AG09309 (cell line): ENCODE measurements around the gene GATA6.

Source experiments
- DNase-seq: peaks from one replicate; pipeline ENCODE4 v3.0.0-alpha.2; 2010; ENCODE audit warnings: low read depth
- H3K4me3 ChIP-seq: 2 replicates; pipeline ENCODE4 v1.5.1; 2011; ENCODE audit warnings: mild to moderate bottlenecking, low read depth, low read length, moderate library complexity; ENCODE audit not compliant: control insufficient read depth
- TF ChIP-seq, protein P1 (sequence below): IDR thresholded peaks from 2 replicates; pipeline ENCODE4 v1.5.1; 2011; ENCODE audit warnings: mild to moderate bottlenecking, low read depth, low read length, inconsistent platforms; ENCODE audit not compliant: insufficient read depth, control insufficient read depth; ENCODE audit errors: missing control alignments

GATA6 gene

DNA sequence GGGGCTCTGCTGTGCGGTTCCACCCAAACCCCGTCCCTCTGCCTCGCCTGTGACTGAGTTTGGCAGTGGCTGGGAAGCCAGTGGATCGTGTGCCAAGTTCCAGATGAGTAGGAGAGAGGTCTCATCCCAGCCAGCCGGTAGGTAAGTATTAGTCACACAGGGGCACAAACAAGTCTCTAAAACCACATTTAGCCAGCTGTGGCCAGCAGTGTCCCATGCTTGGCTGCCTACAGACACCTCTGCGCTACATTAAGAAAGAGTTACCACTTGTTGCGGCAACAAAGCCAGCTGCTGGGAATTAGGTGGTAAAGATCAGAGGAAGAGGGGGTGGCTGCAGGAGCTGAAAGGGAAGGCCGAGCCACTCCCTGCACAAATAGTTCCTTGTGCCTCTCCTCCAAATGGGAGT lies 81.2 kb downstream of the GATA6 start:
- H3K4me3 ChIP-seq: no peak overlapping the region
- TF ChIP-seq, protein P1, sequence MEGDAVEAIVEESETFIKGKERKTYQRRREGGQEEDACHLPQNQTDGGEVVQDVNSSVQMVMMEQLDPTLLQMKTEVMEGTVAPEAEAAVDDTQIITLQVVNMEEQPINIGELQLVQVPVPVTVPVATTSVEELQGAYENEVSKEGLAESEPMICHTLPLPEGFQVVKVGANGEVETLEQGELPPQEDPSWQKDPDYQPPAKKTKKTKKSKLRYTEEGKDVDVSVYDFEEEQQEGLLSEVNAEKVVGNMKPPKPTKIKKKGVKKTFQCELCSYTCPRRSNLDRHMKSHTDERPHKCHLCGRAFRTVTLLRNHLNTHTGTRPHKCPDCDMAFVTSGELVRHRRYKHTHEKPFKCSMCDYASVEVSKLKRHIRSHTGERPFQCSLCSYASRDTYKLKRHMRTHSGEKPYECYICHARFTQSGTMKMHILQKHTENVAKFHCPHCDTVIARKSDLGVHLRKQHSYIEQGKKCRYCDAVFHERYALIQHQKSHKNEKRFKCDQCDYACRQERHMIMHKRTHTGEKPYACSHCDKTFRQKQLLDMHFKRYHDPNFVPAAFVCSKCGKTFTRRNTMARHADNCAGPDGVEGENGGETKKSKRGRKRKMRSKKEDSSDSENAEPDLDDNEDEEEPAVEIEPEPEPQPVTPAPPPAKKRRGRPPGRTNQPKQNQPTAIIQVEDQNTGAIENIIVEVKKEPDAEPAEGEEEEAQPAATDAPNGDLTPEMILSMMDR: no peak
- DNase-seq: no peak
